Testis (tissue), 3 donors: ENCODE results near the gene VRK2. TPM values are rescaled to one million over a fixed set of nuclear protein-coding genes. Genes with fewer than 3 reads are reported as not detected.
"Not testable (repeated sequence)": the region's sequence is repeated elsewhere in the genome, so short reads cannot be mapped to it uniquely, and the experiment has no call there.

Experiments used
- DNase-seq: peaks from one replicate; pipeline ENCODE4 v3.0.0-alpha.2; 2019
- H3K27ac ChIP-seq, 2 donors: fragments of 200-600 bp; sonication (generic); one replicate each; pipeline ENCODE4 v1.5.1; 2019
- H3K27me3 ChIP-seq: fragments of 200-600 bp; sonication (generic); one replicate; pipeline ENCODE4 v1.5.1; 2019
- H3K36me3 ChIP-seq: fragments of 200-600 bp; sonication (generic); one replicate; pipeline ENCODE4 v1.5.1; 2017; ENCODE audit warnings: low read depth; ENCODE audit errors: missing control alignments
- H3K4me1 ChIP-seq: fragments of 200-600 bp; sonication (generic); one replicate; pipeline ENCODE4 v1.5.1; 2019
- H3K4me3 ChIP-seq, 2 donors: fragments of 200-600 bp; sonication (generic); one replicate each; pipeline ENCODE4 v1.5.1; 2017 to 2019
- H3K9me3 ChIP-seq: fragments of 200-600 bp; sonication (generic); one replicate; pipeline ENCODE4 v1.5.1; 2017
- POLR2A ChIP-seq: fragments of 450-650 bp; IDR thresholded peaks from one replicate; pipeline ENCODE4 v1.6.1; 2017; ENCODE audit warnings: antibody characterized with exemption, mild to moderate bottlenecking, moderate library complexity
- WGBS, 2 donors: methylation state at CpG; one replicate each; pipeline ENCODE4 v1.1.5; 2018; 5-methylcytosine and 5-hydroxymethylcytosine counted together
- intact Hi-C: fragments of 100-400 bp; cut with DNase I; formaldehyde crosslinking; loops from one replicate; pipeline ENCODE4 v1.15.1; 2023; ENCODE audit warnings: low total_unique reads
- polyA plus RNA-seq: library from polyadenylated mRNA; stranded (reverse); fragments of 350-450 nt; fragmentation: Illumina TruSeq; extraction: RNeasy Lipid Tissue Mini Kit (QIAGEN cat#74804); gene quantifications from one replicate; pipeline ENCODE4 v1.2.3, GENCODE V29; 2014; ENCODE audit warnings: low read depth, low replicate concordance; ENCODE audit not compliant: insufficient read depth
- total RNA-seq, 2 donors: library from RNA; depleted of rRNA; stranded (reverse); fragments of >200 nt; gene quantifications; one replicate each; pipeline ENCODE4 v1.2.3, GENCODE V29; 2016
- TF ChIP-seq, protein P1 (sequence below), 3 experiments: fragments of 450-650 bp in 2 of 3; fragments of 200-600 bp in 1 of 3; sonication (generic) in 1 of 3; IDR thresholded peaks; one replicate each; pipeline ENCODE4 v1.5.1; 2016 to 2019; ENCODE audit warnings: antibody characterized with exemption in 3 of 3, mild to moderate bottlenecking in 2 of 3, moderate library complexity in 1 of 3

VRK2 gene
- total and polyA plus RNA-seq, 3 donors from 2014 or later: 16.6 to 18.5 (median 16.7) TPM

DNA sequence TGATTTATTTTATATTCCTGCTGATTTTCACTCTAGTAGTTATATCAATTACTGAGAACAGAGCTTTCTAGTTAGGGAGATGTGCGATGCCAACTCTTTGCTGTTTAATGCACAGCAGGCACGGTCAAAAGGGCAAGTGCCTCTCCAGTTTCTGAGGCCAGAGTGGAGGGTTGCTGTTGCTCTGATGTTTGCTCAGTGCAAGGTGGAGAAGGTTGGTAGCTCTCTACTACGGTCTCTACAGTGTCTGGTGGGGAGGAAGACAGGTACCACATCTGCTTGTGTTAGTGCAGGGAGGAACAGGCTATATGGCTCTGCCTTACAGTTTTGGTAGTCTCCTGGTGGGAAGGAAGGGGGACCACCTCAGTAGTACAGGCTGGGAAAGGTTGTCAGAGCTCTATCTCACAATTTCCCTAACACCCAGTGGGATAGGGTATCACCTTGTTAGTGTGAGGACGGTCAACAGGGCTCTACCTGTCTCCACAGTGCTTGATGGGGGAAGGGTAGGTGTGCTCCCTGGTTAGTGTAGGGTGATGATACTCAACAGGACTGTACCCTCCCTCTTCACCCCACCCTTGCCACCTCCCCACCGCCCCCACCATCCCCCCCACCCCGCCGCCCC, 108.7 kb downstream of the VRK2 start:
- 69 to 74% methylated on average over 4 to 7 of the region's 7 CpGs for WGBS, 2 donors
- TF ChIP-seq, protein P1, sequence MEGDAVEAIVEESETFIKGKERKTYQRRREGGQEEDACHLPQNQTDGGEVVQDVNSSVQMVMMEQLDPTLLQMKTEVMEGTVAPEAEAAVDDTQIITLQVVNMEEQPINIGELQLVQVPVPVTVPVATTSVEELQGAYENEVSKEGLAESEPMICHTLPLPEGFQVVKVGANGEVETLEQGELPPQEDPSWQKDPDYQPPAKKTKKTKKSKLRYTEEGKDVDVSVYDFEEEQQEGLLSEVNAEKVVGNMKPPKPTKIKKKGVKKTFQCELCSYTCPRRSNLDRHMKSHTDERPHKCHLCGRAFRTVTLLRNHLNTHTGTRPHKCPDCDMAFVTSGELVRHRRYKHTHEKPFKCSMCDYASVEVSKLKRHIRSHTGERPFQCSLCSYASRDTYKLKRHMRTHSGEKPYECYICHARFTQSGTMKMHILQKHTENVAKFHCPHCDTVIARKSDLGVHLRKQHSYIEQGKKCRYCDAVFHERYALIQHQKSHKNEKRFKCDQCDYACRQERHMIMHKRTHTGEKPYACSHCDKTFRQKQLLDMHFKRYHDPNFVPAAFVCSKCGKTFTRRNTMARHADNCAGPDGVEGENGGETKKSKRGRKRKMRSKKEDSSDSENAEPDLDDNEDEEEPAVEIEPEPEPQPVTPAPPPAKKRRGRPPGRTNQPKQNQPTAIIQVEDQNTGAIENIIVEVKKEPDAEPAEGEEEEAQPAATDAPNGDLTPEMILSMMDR (IDR thresholded peaks at IDR 0.05): no peak
- TF ChIP-seq POLR2A: no peak
- no peaks in the 10 kb centered on the region for H3K36me3 ChIP-seq
- no peak overlapping the region for H3K4me3 ChIP-seq
- no peak overlapping the region for H3K27ac ChIP-seq
- no peaks in the 10 kb centered on the region for H3K9me3 ChIP-seq
- no peaks in the 10 kb centered on the region for H3K4me1 ChIP-seq
- DNase-seq: no peak
- intact Hi-C loops: no loop called here
- H3K27me3 ChIP-seq: no peaks in the 10 kb centered on the region

DNA sequence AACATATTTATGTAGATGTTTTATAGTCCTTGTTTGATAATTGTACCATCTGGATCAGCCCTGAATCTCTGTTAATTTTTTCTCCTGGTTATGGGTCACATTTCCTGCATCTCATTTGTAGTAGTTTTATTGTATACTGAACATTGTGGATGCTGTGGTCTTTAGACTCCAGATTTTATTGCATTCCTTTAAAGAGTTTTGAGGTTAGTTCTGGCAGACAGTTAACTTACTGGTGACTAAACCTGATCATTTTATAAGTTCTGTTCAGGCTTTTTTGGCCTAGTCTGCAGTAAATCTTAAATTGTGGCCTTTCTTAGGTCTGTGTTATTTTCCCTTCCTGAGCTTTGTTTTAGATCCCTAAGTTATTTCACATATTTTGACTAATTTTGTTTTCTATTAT, 110.2 kb downstream of the VRK2 start:
- Histone ChIP-seq H3K36me3 (no peaks in the 10 kb centered on the region), H3K4me3 (no peak overlapping the region), H3K27ac (no peak overlapping the region), H3K9me3 (no peaks in the 10 kb centered on the region), H3K4me1 (no peaks in the 10 kb centered on the region), H3K27me3 (no peaks in the 10 kb centered on the region)
- no peak for DNase-seq
- intact Hi-C loops: no loop called here
- TF ChIP-seq, protein P1 (IDR thresholded peaks at IDR 0.05): no peak
- no peak for TF ChIP-seq POLR2A

DNA sequence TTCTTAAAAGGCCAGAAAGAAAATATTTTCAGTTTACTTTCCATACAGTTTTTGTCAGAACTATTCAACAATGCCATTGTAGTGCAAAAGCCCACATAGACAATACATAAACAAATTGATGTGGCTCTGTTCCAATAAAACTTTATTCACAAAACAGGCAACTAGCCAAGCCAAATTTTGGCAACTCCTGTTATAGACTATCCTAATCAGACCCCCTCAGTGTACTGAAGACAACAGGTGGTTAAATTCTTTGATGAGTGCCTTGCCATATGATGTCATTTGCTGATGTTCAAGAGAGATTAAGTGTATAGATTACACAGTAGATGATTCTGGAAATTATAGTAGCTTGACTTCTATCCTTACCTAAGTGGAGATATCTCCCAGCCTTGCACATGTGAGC, 111.1 kb downstream of the VRK2 start:
- TF ChIP-seq, protein P1 (IDR thresholded peaks at IDR 0.05): no peak
- TF ChIP-seq POLR2A: no peak
- Histone ChIP-seq H3K4me3 (no peak overlapping the region), H3K36me3 (no peaks in the 10 kb centered on the region), H3K27ac (no peak overlapping the region), H3K27me3 (no peaks in the 10 kb centered on the region), H3K9me3 (no peaks in the 10 kb centered on the region), H3K4me1 (no peaks in the 10 kb centered on the region)
- intact Hi-C loops: no loop called here
- no peak for DNase-seq

DNA sequence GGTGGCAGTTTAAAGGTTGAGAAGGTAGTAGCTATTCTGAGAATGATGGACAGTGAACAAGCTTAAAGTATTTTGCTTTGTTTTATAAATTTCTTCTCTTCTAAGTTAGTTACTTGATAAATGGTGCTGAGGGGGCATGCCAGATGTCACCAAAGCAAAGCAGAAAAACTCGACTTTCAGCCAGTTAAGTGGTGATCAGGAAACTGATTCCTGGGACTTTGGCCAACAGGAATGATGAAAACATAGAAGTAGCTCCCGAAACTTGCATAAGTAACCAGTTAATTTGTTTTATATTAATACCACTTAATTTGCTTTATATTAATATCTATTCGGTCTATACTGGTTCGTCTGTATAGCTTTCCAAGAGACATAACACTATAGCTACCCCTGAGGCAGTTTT, 111.9 kb downstream of the VRK2 start:
- H3K27me3 ChIP-seq: no peaks in the 10 kb centered on the region
- no peaks in the 10 kb centered on the region for H3K9me3 ChIP-seq
- no peaks in the 10 kb centered on the region for H3K36me3 ChIP-seq
- intact Hi-C loops: no loop called here
- no peaks in the 10 kb centered on the region for H3K4me1 ChIP-seq
- DNase-seq: no peak
- TF ChIP-seq, protein P1 (IDR thresholded peaks at IDR 0.05): no peak
- TF ChIP-seq POLR2A: no peak
- H3K27ac ChIP-seq: no peak overlapping the region
- 85 to 87% methylated on average over 4 of the region's 4 CpGs for WGBS, 2 donors
- no peak overlapping the region for H3K4me3 ChIP-seq

DNA sequence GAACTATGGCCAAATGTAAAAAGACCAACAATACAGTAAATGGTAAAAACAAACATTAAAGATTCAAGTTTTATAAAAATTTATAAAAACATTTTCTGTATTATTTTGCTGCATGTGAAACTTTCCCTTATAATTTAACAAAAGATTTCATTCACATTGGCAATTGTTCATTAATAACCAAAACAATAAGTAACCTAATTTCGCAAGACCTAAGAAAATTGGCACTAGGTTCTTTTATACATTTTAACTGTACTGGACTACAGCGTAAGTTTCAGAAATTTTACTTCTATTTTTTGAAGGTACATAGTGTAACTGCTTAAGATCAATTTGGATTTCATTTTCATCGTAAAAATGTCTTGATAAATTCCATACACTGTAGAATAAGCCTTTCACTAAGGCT, 117.3 kb downstream of the VRK2 start:
- H3K9me3 ChIP-seq: no peaks in the 10 kb centered on the region
- H3K27ac ChIP-seq: no peak overlapping the region
- intact Hi-C loops: no loop called here
- no peaks in the 10 kb centered on the region for H3K36me3 ChIP-seq
- no peaks in the 10 kb centered on the region for H3K27me3 ChIP-seq
- H3K4me1 ChIP-seq: no peaks in the 10 kb centered on the region
- no peak overlapping the region for H3K4me3 ChIP-seq
- no peak for DNase-seq
- TF ChIP-seq, protein P1 (IDR thresholded peaks at IDR 0.05): no peak
- no peak for TF ChIP-seq POLR2A
- 83 to 85% methylated on average over 3 of the region's 3 CpGs for WGBS, 2 donors

DNA sequence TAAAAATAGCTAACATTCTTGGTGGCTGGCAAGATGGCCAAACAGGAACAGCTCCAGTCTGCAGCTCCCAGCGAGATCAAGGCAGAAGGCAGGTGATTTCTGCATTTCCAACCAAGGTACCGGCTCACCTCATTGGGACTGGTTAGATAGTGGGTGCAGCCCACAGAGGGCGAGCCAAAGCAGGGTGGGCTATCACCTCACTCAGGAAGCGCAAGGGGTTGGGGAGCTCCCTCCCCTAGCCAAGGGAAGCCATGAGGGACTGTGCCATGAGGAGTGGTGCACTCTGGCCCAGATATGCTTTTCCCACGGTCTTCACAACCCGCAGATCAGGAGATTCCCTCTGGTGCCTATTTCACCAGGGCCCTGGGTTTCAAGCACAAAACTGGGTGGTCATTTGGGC, 121.5 kb downstream of the VRK2 start:
- H3K4me3 ChIP-seq, H3K36me3 ChIP-seq, H3K27ac ChIP-seq, H3K9me3 ChIP-seq, intact Hi-C loops, H3K27me3 ChIP-seq, DNase-seq, H3K4me1 ChIP-seq: not testable (repeated sequence)
- 99 to 100% methylated on average over 4 to 6 of the region's 6 CpGs for WGBS, 2 donors

DNA sequence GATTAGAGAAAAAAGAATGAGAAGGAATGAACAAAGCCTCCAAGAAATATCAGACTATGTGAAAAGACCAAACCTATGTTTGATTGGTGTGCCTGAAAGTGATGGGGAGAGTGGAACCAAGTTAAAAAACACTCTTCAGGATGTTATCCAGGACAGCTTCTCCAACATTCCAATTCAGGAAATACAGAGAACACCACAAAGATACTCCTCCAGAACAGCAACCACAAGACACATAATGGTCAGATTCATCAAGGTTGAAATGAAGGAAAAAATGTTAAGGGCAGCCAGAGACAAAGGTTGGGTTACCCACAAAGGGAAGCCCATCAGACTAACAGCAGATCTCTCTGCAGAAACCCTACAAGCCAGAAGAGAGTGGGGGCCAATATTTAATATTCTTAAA, 123.2 kb downstream of the VRK2 start:
- intact Hi-C loops: not testable (repeated sequence)

More for the DNA sequence above, 123.2 kb downstream of the VRK2 start:
- not testable (repeated sequence) for H3K4me3 ChIP-seq, H3K4me1 ChIP-seq, H3K27me3 ChIP-seq, H3K36me3 ChIP-seq, DNase-seq, H3K27ac ChIP-seq, H3K9me3 ChIP-seq
